Astrocyte (in vitro differentiated cells and primary cell): Measurements from ENCODE around the gene CLCN4. TPM values are rescaled to one million over a fixed set of nuclear protein-coding genes. Genes with fewer than 3 reads are reported as not detected.

Experiments
- DNase-seq: peaks from one replicate; pipeline ENCODE4 v3.0.0-alpha.2; 2010; ENCODE audit warnings: low read depth
- FAIRE-seq: peaks from 2 replicates; lab custom pipeline; 2011; peaks lifted over from hg19 to GRCh38; lab: Jason Lieb, UNC
- H2AFZ ChIP-seq: 2 replicates; pipeline ENCODE4 v1.6.0; 2012; ENCODE audit warnings: low read depth, low read length, inconsistent platforms
- H3K27ac ChIP-seq: 2 replicates; pipeline ENCODE4 v1.5.1; 2011; ENCODE audit warnings: low read depth, low read length, inconsistent platforms
- H3K27me3 ChIP-seq: 2 replicates; pipeline ENCODE4 v1.6.0; 2011; ENCODE audit warnings: low read length, inconsistent platforms; ENCODE audit not compliant: insufficient read depth
- H3K36me3 ChIP-seq: 2 replicates; pipeline ENCODE4 v1.5.1; 2011; ENCODE audit warnings: low read length, inconsistent platforms; ENCODE audit not compliant: insufficient read depth
- H3K4me1 ChIP-seq: 2 replicates; pipeline ENCODE4 v1.5.1; 2011; ENCODE audit warnings: low read length, inconsistent platforms; ENCODE audit not compliant: insufficient read depth
- H3K4me2 ChIP-seq: 2 replicates; pipeline ENCODE4 v1.6.0; 2012; ENCODE audit warnings: low read length, inconsistent platforms
- H3K4me3 ChIP-seq: 2 replicates; pipeline ENCODE4 v1.5.1; 2011; ENCODE audit warnings: low read depth, mild to moderate bottlenecking, low read length, inconsistent platforms; ENCODE audit not compliant: insufficient read depth
- H3K79me2 ChIP-seq: 2 replicates; pipeline ENCODE4 v1.6.0; 2012; ENCODE audit warnings: mild to moderate bottlenecking, low read length, inconsistent platforms; ENCODE audit not compliant: insufficient read depth
- H3K9ac ChIP-seq: 2 replicates; pipeline ENCODE4 v1.6.0; 2012; ENCODE audit warnings: mild to moderate bottlenecking, low read length, inconsistent platforms
- H3K9me3 ChIP-seq: 2 replicates; pipeline ENCODE4 v1.5.1; 2012; ENCODE audit warnings: low read depth, mild to moderate bottlenecking, low read length, inconsistent platforms; ENCODE audit not compliant: insufficient read depth
- H4K20me1 ChIP-seq: 2 replicates; pipeline ENCODE4 v1.6.0; 2012; ENCODE audit warnings: low read length, inconsistent platforms; ENCODE audit not compliant: insufficient read depth
- H3K27ac Mint-ChIP-seq: one replicate; pipeline ENCODE4 v1.8.0; 2021; ENCODE audit warnings: mild to moderate bottlenecking, mixed read lengths; ENCODE audit not compliant: unreplicated experiment
- H3K27me3 Mint-ChIP-seq: one replicate; pipeline ENCODE4 v1.8.0; 2021; ENCODE audit warnings: low read depth, mixed read lengths; ENCODE audit not compliant: unreplicated experiment
- H3K36me3 Mint-ChIP-seq: one replicate; pipeline ENCODE4 v1.8.0; 2021; ENCODE audit warnings: low read depth, mixed read lengths; ENCODE audit not compliant: unreplicated experiment
- H3K4me1 Mint-ChIP-seq: one replicate; pipeline ENCODE4 v1.8.0; 2021; ENCODE audit warnings: low read depth, mixed read lengths; ENCODE audit not compliant: unreplicated experiment
- H3K4me3 Mint-ChIP-seq: one replicate; pipeline ENCODE4 v1.8.0; 2021; ENCODE audit warnings: mild to moderate bottlenecking, moderate library complexity, mixed read lengths; ENCODE audit not compliant: unreplicated experiment
- H3K9me3 Mint-ChIP-seq: one replicate; pipeline ENCODE4 v1.8.0; 2021; ENCODE audit warnings: mild to moderate bottlenecking, mixed read lengths; ENCODE audit not compliant: unreplicated experiment
- EZH2 ChIP-seq: IDR thresholded peaks from 2 replicates; pipeline ENCODE4 v1.6.1; 2012; ENCODE audit warnings: mild to moderate bottlenecking, low read length, inconsistent platforms; ENCODE audit not compliant: insufficient read depth
- total RNA-seq: library from RNA; stranded (reverse); gene quantifications from 2 replicates; pipeline ENCODE4 v1.2.1, GENCODE V29; 2021
- TF ChIP-seq, protein P1 (sequence below): IDR thresholded peaks from 2 replicates; pipeline ENCODE4 v1.5.1; 2011; ENCODE audit warnings: low read depth, mild to moderate bottlenecking, inconsistent platforms, low read length, moderate library complexity; ENCODE audit not compliant: insufficient read depth

CLCN4 gene
- total RNA-seq, 1 donor from 2014 or later: 7.2 TPM

DNA sequence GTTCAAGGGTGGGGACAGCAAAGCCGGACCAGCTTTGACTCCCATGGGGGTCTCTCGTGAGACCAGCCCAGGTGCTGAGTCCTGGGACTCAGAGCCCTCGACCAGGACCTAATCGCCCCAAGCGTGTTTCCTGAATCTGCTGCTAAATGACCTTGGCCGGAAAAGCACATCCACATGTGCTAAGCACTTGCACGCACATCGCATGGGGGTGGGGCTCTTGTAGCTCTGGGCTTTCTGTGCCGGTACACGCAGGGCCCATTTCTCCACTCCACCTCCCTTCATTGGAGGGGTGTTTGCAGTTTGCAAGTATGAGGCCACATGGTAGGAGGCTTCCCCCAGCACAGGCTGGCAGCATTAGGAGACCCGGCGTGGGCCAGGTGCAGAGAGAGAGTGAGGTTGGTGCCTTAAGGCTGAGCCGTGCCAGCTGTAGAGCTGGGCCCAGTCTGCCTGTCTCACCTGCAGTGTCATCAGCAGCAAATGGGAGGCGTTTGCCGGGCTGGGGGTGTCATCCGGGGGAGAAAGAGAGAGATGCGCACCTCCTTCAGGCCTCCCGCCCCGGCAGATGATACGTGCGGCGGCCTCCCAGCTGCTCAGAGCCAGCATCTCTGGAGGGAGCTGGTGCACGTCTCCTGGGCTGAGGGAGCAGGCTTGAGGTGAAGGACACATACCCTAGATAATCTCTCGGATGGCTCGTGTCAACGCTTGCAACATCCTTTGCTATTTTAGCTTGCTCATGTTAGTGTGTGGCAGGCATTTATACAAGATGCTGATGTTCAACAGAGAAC, 45.2 kb upstream of the CLCN4 start:
- no peak overlapping the region for H3K4me3 ChIP-seq
- Mint-ChIP-seq H3K27ac (no peak overlapping the region), H3K36me3 (peaks cover 5% of the 10 kb centered on the region), H3K9me3 (no peaks in the 10 kb centered on the region), H3K4me1 (no peaks in the 10 kb centered on the region), H3K4me3 (no peak overlapping the region), H3K27me3 (no peaks in the 10 kb centered on the region)
- H3K36me3 ChIP-seq: no peaks in the 10 kb centered on the region
- H4K20me1 ChIP-seq: no peaks in the 10 kb centered on the region
- no peak overlapping the region for H3K27ac ChIP-seq
- no peaks in the 10 kb centered on the region for H3K79me2 ChIP-seq
- no peaks in the 10 kb centered on the region for H3K27me3 ChIP-seq
- no peak for DNase-seq
- FAIRE-seq: peak; percentile 17
- H3K4me2 ChIP-seq: no peak overlapping the region
- H3K9me3 ChIP-seq: no peaks in the 10 kb centered on the region
- H3K9ac ChIP-seq: no peak overlapping the region
- H2AFZ ChIP-seq: no peak overlapping the region
- TF ChIP-seq EZH2: no peak
- TF ChIP-seq, protein P1, sequence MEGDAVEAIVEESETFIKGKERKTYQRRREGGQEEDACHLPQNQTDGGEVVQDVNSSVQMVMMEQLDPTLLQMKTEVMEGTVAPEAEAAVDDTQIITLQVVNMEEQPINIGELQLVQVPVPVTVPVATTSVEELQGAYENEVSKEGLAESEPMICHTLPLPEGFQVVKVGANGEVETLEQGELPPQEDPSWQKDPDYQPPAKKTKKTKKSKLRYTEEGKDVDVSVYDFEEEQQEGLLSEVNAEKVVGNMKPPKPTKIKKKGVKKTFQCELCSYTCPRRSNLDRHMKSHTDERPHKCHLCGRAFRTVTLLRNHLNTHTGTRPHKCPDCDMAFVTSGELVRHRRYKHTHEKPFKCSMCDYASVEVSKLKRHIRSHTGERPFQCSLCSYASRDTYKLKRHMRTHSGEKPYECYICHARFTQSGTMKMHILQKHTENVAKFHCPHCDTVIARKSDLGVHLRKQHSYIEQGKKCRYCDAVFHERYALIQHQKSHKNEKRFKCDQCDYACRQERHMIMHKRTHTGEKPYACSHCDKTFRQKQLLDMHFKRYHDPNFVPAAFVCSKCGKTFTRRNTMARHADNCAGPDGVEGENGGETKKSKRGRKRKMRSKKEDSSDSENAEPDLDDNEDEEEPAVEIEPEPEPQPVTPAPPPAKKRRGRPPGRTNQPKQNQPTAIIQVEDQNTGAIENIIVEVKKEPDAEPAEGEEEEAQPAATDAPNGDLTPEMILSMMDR: no peak
- H3K4me1 ChIP-seq: no peaks in the 10 kb centered on the region

DNA sequence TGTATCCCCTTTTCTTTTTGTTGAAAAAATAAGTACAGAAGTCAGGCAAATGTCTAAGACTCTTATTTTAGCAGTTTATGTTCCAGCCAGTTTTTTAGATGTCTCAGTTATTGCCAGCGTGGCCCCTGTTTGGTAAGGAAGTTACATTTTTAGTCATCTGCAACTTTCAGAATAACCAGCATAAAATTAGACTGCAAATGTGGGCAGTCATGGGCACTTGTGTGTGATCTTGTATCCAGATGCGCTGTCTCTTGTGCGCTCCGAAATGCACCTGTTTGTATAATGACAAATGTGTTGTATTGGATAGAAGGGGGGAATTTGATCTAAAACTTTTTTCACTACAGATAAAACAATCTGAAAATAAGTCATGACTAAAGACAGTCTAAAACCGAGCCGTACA, 44.3 kb upstream of the CLCN4 start:
- Mint-ChIP-seq H3K27me3 (no peaks in the 10 kb centered on the region), H3K4me1 (no peaks in the 10 kb centered on the region), H3K4me3 (no peak overlapping the region), H3K9me3 (no peaks in the 10 kb centered on the region), H3K27ac (no peak overlapping the region), H3K36me3 (peaks cover 4% of the 10 kb centered on the region)
- Histone ChIP-seq H3K36me3 (no peaks in the 10 kb centered on the region), H3K4me2 (no peak overlapping the region), H4K20me1 (no peaks in the 10 kb centered on the region), H3K9me3 (no peaks in the 10 kb centered on the region), H3K4me3 (no peak overlapping the region), H3K27ac (no peak overlapping the region), H2AFZ (no peak overlapping the region), H3K4me1 (no peaks in the 10 kb centered on the region), H3K27me3 (no peaks in the 10 kb centered on the region), H3K9ac (no peak overlapping the region), H3K79me2 (no peaks in the 10 kb centered on the region)
- DNase-seq (no peak), FAIRE-seq (peak; percentile 69)
- TF ChIP-seq, protein P1: no peak
- no peak for TF ChIP-seq EZH2

DNA sequence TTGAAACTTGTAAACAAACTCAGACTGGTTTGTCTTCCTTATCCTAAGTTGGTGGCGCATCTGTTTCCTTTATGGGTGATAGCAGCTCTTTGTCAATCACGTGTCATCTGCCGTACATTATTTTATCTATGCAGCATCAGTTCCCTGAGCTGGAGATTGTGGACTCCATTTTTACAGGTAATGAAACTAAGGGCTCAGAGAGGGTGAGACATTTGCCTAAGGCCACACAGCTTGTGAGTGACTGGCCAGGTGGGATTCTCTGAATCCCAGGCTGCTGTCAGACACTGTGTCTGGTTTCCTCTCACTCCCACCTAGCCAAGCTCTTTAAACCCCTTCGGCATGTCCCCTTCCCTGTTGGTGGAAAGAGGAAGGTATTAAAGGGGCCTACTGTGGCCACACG, 41.7 kb upstream of the CLCN4 start:
- Mint-ChIP-seq H3K36me3 (peaks cover 11% of the 10 kb centered on the region), H3K27ac (no peak overlapping the region), H3K9me3 (no peaks in the 10 kb centered on the region), H3K4me1 (no peaks in the 10 kb centered on the region), H3K27me3 (no peaks in the 10 kb centered on the region), H3K4me3 (no peak overlapping the region)
- no peak overlapping the region for H3K27ac ChIP-seq
- no peak overlapping the region for H3K4me3 ChIP-seq
- H3K9me3 ChIP-seq: no peaks in the 10 kb centered on the region
- H3K9ac ChIP-seq: no peak overlapping the region
- TF ChIP-seq, protein P1: no peak
- TF ChIP-seq EZH2: no peak
- H4K20me1 ChIP-seq: no peaks in the 10 kb centered on the region
- H3K36me3 ChIP-seq: peaks cover 7% of the 10 kb centered on the region
- H3K79me2 ChIP-seq: no peaks in the 10 kb centered on the region
- no peaks in the 10 kb centered on the region for H3K27me3 ChIP-seq
- no peaks in the 10 kb centered on the region for H3K4me1 ChIP-seq
- H2AFZ ChIP-seq: no peak overlapping the region
- no peak overlapping the region for H3K4me2 ChIP-seq
- FAIRE-seq (no peak), DNase-seq (no peak)
